CD4-positive, alpha-beta T cell treated with Interleukin-10 for 1 hour (primary cell): ENCODE measurements around the gene VAV2.

Experiments used
- DNase-seq: peaks from one replicate; pipeline ENCODE4 v3.0.0-alpha.2; 2020

Gene VAV2

DNA sequence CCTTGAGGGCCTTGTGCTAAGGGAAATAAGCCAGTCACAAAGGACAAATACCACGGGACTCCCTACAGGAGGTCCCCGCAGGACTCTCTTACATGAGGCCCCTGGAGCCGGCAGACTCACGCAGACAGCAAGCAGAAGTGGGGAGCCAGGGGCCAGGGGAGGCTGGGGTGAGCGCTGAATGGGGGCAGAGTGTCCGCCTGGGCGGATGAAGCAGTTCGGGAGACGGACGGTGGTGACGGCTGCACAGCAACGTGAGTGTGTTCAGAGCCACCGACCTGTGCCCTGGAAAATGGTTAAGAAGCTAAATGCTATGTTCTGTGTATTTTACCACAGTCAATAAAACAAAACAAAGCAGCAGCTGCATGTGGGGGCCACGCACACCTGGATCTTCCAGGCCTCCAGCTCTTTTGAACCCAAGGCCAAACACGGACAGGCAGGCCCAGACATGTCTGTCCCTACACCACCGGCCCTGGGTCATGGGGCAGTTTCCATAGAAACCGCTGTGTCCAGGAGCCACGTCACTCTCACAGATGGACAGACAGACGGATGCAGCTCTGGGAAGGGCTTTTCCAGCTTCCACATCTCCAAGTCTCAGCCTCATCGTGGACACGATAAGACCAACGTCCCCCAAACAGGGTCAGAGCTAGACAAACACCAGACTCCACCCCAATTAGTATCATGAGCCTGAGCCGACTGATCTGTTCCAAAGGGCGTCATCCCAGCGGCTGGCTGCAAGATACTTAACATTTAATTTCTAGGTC, 103.9 kb downstream of the VAV2 start:
- no peak for DNase-seq

DNA sequence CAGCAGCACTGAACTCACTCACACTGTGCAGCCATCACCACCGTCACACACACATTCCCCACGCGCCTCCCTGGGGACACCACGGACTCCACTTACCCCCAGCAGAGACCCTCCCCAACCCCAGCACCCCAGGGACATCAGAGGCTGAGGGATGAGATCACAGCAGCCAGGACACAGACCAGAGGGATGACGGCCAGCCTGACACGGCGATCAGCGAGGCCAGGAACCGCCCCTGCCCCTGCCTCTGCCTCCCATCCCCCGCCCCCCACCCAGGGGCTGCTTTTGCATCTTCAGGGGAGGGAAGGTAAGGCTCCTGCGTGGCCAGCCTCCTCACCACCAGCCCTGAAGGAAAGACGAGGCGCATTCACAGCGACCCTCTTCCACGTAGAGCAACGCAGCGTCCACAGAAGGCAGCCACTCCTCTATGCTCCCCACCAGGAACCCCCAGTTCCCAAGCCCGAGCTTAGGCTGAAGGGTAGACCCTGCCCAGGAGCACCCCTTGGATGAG, 104.5 kb downstream of the VAV2 start:
- DNase-seq = no peak

DNA sequence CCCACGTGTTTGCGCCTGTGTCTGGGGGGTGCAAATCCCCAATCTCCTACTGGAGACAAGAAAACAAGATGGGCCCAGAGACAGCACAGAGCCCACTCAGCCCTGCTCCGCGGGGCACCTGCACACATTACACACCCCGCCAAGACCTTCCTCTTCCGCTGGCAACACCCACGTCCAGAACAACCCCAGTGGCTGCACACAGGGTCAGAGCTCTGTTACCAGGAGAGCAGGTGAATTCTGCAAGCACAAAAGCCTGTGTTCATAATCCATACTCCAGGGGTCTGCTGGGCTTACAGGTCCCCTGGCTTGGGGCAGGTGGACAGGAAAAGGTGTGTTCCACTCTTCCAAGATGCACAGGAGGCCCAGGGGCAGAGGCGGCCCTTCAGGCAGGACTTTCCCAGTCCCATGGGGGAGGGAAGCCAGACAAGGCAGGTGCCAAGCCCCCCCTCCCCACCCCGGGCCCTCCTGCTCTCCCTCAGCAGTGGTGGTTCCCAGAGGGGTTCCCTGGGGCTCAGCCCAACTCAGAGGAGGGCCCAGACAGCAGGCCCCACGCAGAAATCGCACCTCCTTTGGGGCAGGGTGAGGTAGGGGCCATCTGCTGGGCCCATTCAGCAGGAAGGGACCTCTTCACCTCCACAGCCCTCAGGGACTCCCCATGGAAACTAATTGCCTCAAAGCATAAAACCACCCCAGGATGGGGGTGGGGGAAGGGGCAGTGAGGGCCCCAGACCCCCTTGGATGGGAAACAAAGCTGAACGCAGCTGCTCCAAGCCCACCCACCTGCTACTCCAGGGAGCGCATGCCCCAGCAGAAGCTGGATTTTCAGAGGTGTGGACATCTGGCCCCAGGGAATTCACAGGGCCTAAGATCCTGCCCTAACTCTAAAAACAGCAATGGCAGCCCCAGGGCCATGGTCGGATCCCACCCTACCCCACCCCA, 105.3 kb downstream of the VAV2 start:
- no peak for DNase-seq

DNA sequence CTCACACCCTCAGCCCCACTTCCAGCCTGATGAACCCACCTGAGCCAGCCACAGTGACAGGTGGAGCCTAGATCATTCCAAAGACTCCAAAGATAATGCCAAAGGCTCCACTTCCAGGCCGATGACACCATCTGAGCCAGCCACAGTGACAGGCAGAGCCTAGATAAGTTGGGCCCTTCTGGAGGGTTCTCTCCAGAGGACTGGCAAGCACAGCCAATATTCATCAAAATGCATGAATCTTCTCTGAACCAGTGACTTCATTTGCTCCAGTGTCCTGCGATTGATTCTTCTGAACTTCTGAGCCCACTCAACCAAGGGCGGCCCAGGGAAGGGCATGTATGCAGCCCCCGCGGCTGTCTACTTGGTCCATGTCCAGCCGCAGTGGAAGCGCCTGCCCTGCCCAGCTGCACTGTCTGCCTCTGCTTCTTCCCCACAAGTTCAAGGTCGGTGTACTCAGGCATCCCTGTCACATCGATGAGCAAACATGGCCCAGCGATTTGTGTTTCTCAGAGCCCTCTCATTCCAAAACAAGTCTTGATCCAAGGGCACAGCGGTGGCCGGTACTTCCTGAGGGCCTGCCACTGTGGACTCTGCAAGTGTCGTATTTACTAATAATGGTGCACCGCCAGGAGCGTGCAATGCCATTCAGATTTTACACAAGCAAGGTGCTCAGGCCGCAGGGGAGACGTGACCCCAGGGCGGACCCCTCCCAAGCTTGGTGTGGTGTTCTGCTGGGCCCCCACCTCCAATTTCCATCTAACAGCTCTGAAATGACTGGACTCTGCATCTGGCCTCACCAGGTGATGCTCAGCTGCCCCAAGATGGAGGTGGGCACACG, 107.0 kb downstream of the VAV2 start:
- DNase-seq = no peak

DNA sequence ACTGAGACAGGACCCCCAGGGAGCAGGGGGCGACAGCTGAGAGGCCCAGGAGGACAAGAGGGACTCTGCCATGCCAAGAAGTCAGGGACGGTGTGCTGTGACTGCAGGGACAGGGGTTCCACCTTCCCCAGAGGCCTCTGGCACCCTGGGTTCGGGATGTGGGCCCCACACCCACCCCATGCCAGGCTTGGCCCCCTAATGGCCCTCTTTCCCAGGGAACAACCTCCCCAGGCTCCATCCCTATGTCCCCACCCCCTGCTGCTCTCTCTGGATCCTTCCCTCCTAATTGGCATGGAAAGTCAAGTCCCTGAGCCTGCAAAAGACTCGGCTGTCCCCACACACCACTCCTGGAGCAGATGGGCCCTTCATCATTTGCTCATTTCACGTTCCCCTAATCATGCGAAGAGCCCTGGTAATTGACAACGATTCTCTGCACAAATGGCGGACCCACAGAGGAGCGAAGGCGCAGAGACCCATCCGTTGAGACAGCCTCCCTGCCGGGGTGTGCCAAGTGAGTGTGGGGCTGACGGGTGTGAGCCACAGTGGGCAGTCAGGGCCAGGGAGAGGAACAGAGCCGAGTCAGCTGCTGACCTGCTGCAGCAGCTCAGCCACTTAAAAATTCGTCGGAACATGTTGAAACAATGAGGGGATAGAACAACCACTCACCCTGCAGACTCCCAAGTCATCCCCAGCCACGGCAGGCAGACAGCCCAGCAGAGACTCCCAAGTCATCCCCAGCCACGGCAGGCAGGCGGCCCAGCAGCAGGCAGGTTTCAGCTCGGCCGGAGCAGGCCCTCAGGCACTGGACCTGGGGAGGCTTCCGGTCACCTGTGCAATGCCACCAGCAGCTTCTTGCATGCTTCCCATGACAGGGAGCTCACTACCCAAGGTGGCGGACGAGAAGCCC, 109.0 kb downstream of the VAV2 start:
- DNase-seq = no peak

DNA sequence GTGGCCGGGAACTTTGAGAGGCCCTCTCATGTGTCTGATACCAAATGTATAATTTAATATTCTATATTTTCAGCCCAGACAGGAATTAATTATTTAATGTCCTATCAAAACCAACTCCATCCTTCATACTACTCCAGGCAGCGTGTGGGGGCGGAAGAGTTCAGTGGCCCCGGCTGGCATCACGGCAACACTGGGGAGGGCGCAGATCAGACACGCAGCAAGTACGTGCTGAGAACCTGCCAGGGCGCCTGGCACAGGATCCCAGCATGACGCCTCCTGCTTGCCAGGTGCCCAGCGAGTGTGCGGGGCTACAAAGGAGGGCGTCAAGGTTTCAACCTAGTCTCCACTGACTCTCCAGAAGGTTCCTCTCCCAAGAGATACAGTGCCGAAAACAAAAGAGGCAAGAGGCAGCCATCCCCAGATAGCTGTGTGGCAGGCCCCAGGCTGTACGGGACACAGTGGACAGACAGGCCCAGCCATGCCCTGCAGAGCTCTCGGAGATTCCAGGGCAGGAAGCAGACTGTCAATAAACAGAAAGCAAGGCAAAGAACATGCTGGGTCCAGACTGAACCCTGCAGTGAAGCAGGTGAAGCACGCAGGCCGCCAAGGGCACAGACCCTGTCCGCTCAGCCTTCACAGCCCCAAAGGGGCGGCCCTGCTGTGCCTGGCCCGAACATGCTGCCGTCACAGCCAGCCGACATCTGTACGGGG, 110.3 kb downstream of the VAV2 start:
- no peak for DNase-seq

DNA sequence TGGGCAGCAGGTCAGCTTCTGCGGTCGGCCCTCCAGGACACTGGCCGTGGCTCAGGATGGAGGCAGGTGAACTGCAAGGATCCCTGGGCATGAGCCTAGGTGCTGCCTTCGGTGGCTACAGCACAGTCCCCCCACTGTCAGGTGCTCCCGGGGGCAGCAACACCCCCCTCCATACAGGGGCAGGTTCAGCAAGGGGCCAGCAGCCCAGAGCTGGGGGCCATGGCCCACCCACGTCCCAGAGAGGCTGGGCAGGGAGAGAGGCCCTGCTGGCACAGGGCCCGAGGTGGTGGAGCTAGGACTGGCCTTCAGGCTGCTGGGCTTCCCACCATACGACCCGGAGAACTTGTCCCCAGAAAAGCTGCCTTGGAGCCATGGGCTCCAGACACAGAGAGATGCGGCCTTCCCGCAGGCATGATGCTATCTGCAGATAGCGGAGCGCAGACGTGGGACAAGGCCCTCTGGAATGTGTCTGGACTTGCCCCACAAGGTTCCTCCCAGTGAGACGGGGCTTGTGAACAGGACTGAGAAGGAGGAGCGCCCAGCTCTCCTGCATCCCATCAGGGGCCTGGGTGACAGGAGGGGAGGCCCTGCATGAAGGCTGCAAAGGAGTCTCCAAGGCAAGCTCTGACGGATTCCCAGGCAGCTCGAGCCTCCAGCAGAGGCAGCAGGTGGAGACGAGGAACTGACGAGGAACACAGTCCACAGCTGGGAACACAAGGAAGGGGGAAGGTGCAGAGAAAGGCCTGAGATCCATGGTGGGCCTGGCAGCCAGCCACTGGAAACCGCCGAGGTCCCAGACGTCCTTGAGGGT, 111.1 kb downstream of the VAV2 start:
- no peak for DNase-seq

DNA sequence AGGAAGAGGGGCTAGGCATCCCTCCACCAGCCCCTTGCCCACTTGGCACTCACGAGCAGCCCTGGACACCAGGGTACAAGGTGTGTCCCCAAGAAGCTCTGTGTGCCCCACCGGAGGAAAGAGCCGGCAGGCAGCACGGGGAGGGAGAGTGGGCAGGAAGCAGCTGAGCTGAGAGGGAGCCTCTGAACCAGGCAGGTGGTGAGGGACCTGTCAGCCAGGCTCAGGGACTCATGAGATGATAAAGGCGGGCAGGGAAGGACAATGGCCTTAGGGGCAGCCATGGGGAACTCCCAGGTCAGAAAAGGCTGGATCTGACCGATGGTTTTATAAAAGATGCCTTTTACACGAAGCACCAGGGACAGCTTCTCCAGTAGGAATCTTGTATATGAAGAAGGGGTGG, 112.0 kb downstream of the VAV2 start:
- no peak for DNase-seq

DNA sequence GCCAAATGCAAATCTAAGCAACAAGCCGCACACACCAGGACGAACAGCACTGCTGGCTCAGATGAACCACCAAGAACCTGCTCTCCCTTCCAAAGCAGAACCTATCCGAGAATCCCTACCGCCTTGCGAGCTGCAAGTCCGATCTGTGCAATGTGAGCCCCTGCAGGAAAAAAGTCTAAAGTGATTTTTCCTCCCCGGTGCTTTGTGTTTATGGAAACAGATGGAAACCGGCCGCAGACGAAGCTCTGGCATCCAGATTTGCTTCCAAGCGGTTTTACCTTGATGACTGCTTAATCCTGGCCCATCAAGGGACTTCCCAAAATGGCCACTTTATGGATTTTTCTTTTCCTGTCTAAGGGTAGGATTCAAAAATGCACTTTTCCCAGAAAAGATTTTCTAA, 112.5 kb downstream of the VAV2 start:
- DNase-seq = no peak

DNA sequence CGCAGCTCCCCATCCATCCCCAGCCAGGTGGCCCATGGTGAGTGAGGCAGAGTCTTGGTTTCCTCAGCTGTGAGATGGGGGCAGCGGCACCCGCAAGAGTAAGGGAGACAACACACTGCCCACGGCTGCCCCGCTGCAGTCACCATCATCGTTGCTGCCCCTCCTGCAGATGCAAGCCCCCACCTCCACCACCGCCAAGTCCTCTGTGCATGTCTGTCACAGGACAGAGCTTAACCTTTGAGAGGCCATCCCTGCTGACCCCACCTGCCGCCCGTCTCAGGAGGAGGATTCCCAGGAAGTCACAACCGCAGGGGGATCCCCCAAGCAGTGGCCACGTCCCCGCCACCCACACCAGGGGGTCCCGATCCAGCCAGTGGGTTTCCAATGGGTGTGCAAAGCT, 113.7 kb downstream of the VAV2 start:
- DNase-seq = no peak

DNA sequence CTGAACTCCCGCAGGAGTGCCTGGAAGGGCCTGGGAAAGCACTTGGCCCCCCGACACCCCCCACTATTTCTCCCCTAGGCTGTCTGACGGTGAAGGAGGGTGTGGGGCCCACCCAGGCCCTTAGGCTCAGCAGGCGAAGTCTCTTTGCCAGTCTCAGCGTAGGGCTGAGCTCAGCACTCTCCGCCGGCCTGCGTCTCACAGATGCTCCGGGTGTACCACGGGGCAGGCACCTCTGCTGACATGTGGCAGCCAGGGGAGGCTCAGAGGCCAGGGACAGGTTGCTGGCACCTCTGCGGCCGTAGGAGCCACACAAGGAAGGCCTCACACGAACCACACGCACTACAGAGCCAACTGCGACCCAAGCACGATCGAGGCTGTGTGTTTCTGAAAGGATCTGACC, 114.2 kb downstream of the VAV2 start:
- no peak for DNase-seq

DNA sequence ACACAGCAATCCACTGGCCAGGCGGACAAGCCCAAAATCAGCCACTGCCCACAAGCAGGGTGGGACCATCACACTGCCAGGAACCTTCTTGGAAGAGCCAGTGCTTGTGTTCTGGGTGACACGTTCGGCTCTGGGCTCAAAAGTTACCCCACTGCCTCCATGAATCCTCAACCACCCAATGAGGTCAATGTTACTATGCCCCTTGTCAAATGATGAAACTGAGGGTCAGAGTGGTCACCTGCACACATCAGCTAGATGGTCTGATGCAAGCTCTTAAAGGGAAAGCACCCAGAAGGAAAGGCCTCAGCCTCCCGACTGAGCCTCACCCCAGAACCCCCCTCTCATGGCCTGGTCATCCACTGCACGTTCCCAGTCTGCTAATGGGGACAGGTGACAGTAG, 114.8 kb downstream of the VAV2 start:
- no peak for DNase-seq

DNA sequence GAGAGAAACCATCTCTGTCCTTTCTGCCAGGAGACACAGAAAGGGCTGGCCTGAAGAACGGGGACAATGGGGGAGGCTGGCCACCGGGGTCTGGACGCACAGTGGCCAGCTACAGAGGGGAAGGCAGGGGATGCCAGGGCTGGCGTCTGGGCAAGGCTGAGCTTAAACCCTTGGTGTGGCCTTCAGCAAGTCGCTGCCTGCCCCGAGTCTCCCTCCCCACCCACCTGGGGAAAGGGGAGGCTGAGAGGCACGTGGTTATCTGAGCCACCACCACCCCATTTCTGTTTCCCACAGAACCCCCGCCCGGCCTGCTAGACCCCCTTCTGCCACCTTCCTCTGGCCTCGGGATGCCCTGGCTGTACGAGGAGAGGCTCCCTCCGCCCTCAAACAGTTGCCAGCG, 115.3 kb downstream of the VAV2 start:
- no peak for DNase-seq

DNA sequence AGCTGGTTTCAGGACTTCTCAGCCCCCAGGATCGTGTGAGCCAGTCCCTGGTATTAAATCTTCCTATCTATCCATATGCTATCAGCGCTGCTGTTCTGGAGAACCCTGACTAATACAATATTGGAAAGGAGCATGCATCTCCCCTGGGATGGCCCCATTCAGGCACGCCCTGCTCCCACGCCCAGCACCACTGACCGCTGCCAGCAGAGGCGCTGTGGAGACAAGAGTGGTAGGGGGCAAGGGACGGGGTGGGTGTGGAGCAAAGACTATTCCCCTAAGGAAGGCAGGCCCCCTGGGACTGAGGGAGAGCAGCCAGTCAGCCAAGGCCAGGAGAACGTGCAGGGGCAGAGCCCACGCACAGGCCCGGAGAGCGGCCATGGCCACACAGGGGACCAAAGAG, 116.0 kb downstream of the VAV2 start:
- no peak for DNase-seq

DNA sequence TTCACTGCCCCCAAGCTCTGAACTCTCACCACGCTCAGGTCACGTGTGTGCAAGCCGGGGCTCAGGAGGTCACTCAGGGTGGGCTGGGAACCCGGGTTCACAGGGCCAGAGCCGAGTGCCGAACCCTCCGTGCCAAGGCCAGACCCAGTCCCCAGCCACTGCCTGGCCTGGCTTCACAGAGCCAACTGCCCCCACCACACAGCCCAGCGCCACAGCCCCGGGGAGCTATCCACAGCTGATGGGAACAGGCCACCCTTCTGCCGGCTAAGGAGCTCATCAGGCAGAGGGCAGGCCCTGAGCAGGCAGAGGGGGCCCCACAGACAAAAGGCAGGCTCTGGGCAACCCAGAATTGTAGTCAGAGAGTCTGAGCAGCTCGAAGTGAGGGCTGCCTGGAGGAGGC, 117.0 kb downstream of the VAV2 start:
- DNase-seq = no peak

DNA sequence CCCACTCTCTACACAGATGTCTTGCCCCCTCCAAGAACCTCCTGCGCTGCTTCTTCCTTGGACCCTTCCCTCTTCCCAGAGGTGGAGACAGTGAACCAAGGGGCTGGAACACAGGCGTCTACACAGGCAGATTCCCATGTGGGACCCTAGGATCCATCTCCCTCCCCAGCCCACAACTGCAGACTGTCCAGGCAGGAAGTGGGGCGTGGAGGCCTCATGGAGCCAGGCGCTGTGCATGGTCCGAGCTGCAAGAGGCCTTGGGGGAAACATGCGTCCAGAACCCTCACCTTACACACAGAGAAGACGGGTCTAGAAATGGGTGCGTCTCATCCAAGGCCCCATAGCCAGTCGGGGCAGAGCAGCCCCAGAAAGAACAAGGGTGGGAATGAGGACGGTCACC, 117.5 kb downstream of the VAV2 start:
- DNase-seq = no peak

DNA sequence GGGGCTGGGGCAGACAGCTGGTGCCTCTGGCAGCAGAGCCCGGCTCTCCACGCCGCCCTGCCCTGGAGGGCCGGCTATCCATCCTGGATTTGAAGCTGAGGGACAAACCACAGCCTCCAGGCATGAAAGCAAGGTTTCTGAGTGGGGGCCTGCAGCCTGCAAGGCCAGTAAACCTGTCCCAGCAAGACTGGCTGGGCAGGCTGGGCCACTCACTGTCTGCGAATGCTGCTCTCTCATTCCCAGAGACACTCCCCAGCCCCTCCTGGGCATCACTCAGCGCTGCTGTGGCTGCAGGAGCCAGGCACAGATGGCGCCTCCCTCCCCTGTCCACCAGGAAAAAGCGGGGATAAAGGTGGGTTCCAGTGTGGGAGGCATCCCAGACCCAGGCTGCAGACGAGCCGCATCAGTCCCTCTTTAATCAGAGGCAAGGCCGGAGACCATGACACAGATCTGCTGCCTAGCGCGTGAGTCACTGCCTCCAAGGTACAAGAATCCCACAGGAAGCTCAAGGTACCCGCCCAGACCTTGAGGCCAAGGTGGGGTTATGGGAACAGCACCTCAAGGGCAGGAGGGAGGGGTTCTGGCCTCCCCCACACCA, 118.0 kb downstream of the VAV2 start:
- DNase-seq = no peak

DNA sequence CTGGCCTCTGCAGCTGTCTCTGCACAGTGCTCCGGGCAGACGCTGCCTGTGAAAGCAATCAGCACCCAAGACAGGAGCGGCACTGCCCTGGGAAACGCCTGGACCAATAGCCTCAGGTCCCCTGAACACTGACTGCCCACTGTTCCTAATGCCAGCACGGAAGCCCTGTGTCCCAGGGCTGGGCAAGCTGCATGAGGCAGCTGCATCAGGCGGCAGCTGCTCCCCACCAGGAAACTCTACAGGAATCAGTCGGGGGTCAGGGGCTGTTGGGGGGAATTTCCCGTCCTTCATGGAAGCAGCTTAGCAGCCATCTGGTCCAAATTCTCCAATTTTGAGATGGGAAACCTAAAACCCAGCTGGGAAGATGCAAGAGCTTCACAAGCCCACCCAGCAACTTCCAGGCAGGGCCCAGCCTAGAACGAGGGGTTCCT, 118.6 kb downstream of the VAV2 start:
- no peak for DNase-seq

DNA sequence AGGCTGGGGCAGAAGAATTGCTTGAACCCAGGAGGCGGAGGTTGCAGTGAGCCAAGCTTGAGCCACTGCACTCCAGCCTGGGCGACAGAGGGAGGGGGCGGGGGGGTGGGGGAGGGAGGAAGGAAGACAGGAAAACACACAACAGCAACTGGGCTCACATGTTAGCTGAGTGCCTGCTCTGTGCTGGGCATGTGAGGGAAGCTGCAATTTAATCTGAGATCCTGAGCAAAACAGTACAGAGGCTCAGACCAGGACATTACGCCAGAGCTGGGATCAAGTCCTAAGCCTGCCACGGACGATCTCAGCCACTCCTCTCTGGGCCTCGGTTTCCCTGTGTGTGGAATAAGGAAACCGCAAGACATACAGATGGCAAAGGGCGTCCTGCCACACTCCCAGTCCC, 119.1 kb downstream of the VAV2 start:
- no peak for DNase-seq
